ENCODE data around the gene SCN1A. TPM values are rescaled to one million over a fixed set of nuclear protein-coding genes. Genes with fewer than 3 reads are reported as not detected.

Gene SCN1A
- total RNA-seq, 1 experiment from 2014 or later: not detected

GRCh38 chr2:166081852-166082251, 46.0 kb downstream of the SCN1A start:
- Histone ChIP-seq H3K9me3 (ENCODE audit: control insufficient read depth, insufficient read depth, low read depth, low read length) (no peaks in the 10 kb centered on the region), H3K4me1 (ENCODE audit: control insufficient read depth, insufficient read depth, low read length) (no peaks in the 10 kb centered on the region), H3K27ac (ENCODE audit: low read length) (no peak overlapping the region), H3K4me3 (ENCODE audit: low read depth in 2 of 2, low read length in 2 of 2) (no peak overlapping the region), H3K36me3 (ENCODE audit: control insufficient read depth, insufficient read depth, low read length) (no peaks in the 10 kb centered on the region), H3K27me3 (ENCODE audit: control insufficient read depth, insufficient read depth, low read length) (no peaks in the 10 kb centered on the region)
- CTCF ChIA-PET: no interaction called here
- BruUV-seq (replicated peaks): no TSS peak
- in situ Hi-C loops (cut with HindIII; ENCODE audit: low pct_unique_long_range_greater_than_20kb, low sequenced_read_pairs) (no loop called here), intact Hi-C loops (cut with micrococcal nuclease; ENCODE audit: unreplicated experiment) (no loop called here)
- ATAC-seq: no peak
- POLR2A ChIA-PET: no interaction called here
- DNase-seq (ENCODE audit: low read depth, low spot score): no peak
- TF ChIP-seq REST (IDR thresholded peaks at IDR 0.05; ENCODE audit: insufficient read depth in 1 of 2, low read depth in 2 of 2, low read length in 1 of 2): no peak
- no peak for TF ChIP-seq SIN3A (IDR thresholded peaks at IDR 0.05; ENCODE audit: borderline replicate concordance, insufficient read depth, low read depth, low read length)
- no peak for TF ChIP-seq TCF7L2 (IDR thresholded peaks at IDR 0.05; ENCODE audit: low read depth, low read length)
- TF ChIP-seq CTCF (IDR thresholded peaks at IDR 0.05): no peak
- no peak for TF ChIP-seq POLR2AphosphoS5 (IDR thresholded peaks at IDR 0.05; ENCODE audit: low read depth, low read length)

- H3K36me3 ChIP-seq (ENCODE audit: control insufficient read depth, insufficient read depth, low read length): no peaks in the 10 kb centered on the region
- in situ Hi-C loops (cut with HindIII; ENCODE audit: low pct_unique_long_range_greater_than_20kb, low sequenced_read_pairs): no loop called here
- H3K4me1 ChIP-seq (ENCODE audit: control insufficient read depth, insufficient read depth, low read length): no peaks in the 10 kb centered on the region
- POLR2A ChIA-PET: no interaction called here
- H3K9me3 ChIP-seq (ENCODE audit: control insufficient read depth, insufficient read depth, low read depth, low read length): no peaks in the 10 kb centered on the region
- no peaks in the 10 kb centered on the region for H3K27me3 ChIP-seq (ENCODE audit: control insufficient read depth, insufficient read depth, low read length)
- ATAC-seq (no peak), DNase-seq (ENCODE audit: low read depth, low spot score) (no peak)
- H3K27ac ChIP-seq (ENCODE audit: low read length): no peak overlapping the region
- H3K4me3 ChIP-seq (ENCODE audit: low read depth in 2 of 2, low read length in 2 of 2): no peak overlapping the region
- CTCF ChIA-PET: no interaction called here
- intact Hi-C loops (cut with micrococcal nuclease; ENCODE audit: unreplicated experiment): no loop called here
- BruUV-seq (replicated peaks): no TSS peak
- no peak for TF ChIP-seq CTCF (IDR thresholded peaks at IDR 0.05)
- TF ChIP-seq POLR2AphosphoS5 (IDR thresholded peaks at IDR 0.05; ENCODE audit: low read depth, low read length): no peak
- no peak for TF ChIP-seq SIN3A (IDR thresholded peaks at IDR 0.05; ENCODE audit: borderline replicate concordance, insufficient read depth, low read depth, low read length)
- TF ChIP-seq TCF7L2 (IDR thresholded peaks at IDR 0.05; ENCODE audit: low read depth, low read length): no peak
- no peak for TF ChIP-seq REST (IDR thresholded peaks at IDR 0.05; ENCODE audit: insufficient read depth in 1 of 2, low read depth in 2 of 2, low read length in 1 of 2)
These were observed 46.6 kb downstream of the SCN1A start for GRCh38 chr2:166081131-166081632.
